OCI-LY3 (cell line): ENCODE measurements around the gene JAG2.

ENCODE experiments used
- H2AFZ ChIP-seq: fragments of 200-600, 300-600 bp; shearing (Covaris generic); 2 replicates; pipeline ENCODE4 v1.6.0; 2014; ENCODE audit warnings: antibody characterized with exemption, low read depth, low read length
- H3K27ac ChIP-seq: fragments of 200-600, 300-600 bp; sonication (generic); 2 replicates; pipeline ENCODE4 v1.5.1; 2014; ENCODE audit warnings: mild to moderate bottlenecking, low read length, moderate library complexity, mixed read lengths
- H3K27me3 ChIP-seq: fragments of 200-600, 300-600 bp; sonication (generic); 2 replicates; pipeline ENCODE4 v1.6.1; 2014; ENCODE audit warnings: low read depth, low read length, mixed read lengths
- H3K36me3 ChIP-seq: fragments of 200-600, 300-600 bp; sonication (generic); replicated peaks from 2 replicates; pipeline ENCODE3; 2014; ENCODE audit warnings: low read depth, low read length, mixed read lengths
- H3K4me1 ChIP-seq: fragments of 300-600, 200-600 bp; sonication (generic); 2 replicates; pipeline ENCODE4 v1.6.1; 2014; ENCODE audit warnings: low read length, mixed read lengths
- H3K4me2 ChIP-seq: fragments of 200-600, 300-600 bp; sonication (generic); 2 replicates; pipeline ENCODE4 v1.6.1; 2014; ENCODE audit warnings: low read length, mixed read lengths
- H3K4me3 ChIP-seq: fragments of 300-600, 200-600 bp; sonication (generic); 2 replicates; pipeline ENCODE4 v1.5.1; 2014; ENCODE audit warnings: antibody characterized with exemption, mild to moderate bottlenecking, low read length, moderate library complexity
- H3K79me2 ChIP-seq: fragments of 300-600, 200-600 bp; shearing (Covaris generic); 2 replicates; pipeline ENCODE4 v1.6.1; 2014; ENCODE audit warnings: mild to moderate bottlenecking, low read length, mixed read lengths
- H3K9ac ChIP-seq: fragments of 300-600, 200-600 bp; shearing (Covaris generic); 2 replicates; pipeline ENCODE4 v1.6.0; 2014; ENCODE audit warnings: mild to moderate bottlenecking, low read length, moderate library complexity
- H3K9me3 ChIP-seq: fragments of 200-600, 300-600 bp; shearing (Covaris generic); 2 replicates; pipeline ENCODE4 v1.6.1; 2014; ENCODE audit warnings: low read length, mixed read lengths; ENCODE audit not compliant: insufficient read depth
- H4K20me1 ChIP-seq: fragments of 200-600, 300-600 bp; sonication (generic); 2 replicates; pipeline ENCODE4 v1.6.1; 2016; ENCODE audit warnings: low read length, mixed read lengths; ENCODE audit not compliant: insufficient read depth
- EZH2phosphoT487 ChIP-seq: fragments of 200-600 bp; shearing (Covaris generic); IDR thresholded peaks from 2 replicates; pipeline ENCODE4 v1.6.1; 2018; ENCODE audit warnings: antibody characterized with exemption, mixed run types, low read depth
- TF ChIP-seq, protein P1 (sequence below): fragments of 200-600, 300-600 bp; sonication (generic); IDR thresholded peaks from 2 replicates; pipeline ENCODE4 v1.5.1; 2014; ENCODE audit warnings: antibody characterized with exemption, low read length, low read depth

The JAG2 gene

DNA sequence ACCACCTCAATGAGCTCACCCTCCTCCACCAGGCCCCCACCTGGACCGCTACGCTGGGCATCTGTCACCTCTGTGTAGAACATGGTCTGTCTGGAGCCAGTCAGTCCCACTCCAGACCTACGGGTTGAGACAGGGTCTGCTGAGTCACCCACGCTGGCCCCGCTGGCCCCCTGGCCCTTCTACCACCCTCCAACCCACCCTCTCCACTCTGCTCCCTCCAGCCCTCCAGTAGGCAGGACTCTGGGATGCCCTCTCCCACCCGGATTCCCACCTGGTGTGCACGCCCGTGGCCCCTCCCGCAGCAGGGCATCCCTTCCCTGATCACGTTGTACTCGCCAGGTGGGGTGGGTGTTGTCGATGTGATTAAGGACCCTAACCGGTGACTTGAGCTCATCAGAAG is 4.6 kb upstream of the JAG2 start:
- H3K27ac ChIP-seq, result no peak overlapping the region
- no peaks in the 10 kb centered on the region for H3K79me2 ChIP-seq
- H3K4me3 ChIP-seq, result no peak overlapping the region
- no peak overlapping the region for H3K9ac ChIP-seq
- no peaks in the 10 kb centered on the region for H4K20me1 ChIP-seq
- H3K4me2 ChIP-seq, result no peak overlapping the region
- TF ChIP-seq EZH2phosphoT487, result no peak
- TF ChIP-seq, protein P1, sequence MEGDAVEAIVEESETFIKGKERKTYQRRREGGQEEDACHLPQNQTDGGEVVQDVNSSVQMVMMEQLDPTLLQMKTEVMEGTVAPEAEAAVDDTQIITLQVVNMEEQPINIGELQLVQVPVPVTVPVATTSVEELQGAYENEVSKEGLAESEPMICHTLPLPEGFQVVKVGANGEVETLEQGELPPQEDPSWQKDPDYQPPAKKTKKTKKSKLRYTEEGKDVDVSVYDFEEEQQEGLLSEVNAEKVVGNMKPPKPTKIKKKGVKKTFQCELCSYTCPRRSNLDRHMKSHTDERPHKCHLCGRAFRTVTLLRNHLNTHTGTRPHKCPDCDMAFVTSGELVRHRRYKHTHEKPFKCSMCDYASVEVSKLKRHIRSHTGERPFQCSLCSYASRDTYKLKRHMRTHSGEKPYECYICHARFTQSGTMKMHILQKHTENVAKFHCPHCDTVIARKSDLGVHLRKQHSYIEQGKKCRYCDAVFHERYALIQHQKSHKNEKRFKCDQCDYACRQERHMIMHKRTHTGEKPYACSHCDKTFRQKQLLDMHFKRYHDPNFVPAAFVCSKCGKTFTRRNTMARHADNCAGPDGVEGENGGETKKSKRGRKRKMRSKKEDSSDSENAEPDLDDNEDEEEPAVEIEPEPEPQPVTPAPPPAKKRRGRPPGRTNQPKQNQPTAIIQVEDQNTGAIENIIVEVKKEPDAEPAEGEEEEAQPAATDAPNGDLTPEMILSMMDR, result no peak
- no peaks in the 10 kb centered on the region for H3K9me3 ChIP-seq
- H3K36me3 ChIP-seq, result no peaks in the 10 kb centered on the region
- peaks cover 12% of the 10 kb centered on the region; the same call in 1 of the 2 replicates for H3K4me1 ChIP-seq
- H3K27me3 ChIP-seq, result peaks cover 9% of the 10 kb centered on the region
- H2AFZ ChIP-seq, result no peak overlapping the region

DNA sequence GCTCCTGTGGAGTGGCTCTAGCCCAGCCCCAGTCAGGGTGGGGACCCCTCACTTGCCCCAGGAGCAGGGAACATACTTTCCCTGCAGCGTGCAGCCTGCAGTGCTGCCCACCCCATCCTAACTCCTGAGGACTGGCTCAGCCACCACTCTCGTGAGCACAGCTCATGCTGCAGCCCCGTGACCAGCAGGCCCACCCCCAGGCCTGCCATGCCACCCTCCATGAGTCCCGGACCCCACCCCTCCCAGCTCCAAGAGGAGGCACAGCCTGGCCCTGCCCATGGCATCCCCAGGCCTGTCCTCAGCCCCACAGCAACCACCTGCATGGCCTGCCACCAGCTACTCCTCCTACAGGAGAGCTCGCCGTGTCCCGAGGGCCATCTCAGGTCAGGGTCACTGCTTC is 3.9 kb upstream of the JAG2 start:
- Histone ChIP-seq H3K36me3 (no peaks in the 10 kb centered on the region), H3K79me2 (no peaks in the 10 kb centered on the region), H3K27ac (no peak overlapping the region), H4K20me1 (no peaks in the 10 kb centered on the region), H3K4me1 (peaks cover 12% of the 10 kb centered on the region; the same call in 1 of the 2 replicates), H3K9me3 (no peaks in the 10 kb centered on the region), H3K27me3 (peaks cover 9% of the 10 kb centered on the region), H2AFZ (no peak overlapping the region), H3K9ac (no peak overlapping the region), H3K4me3 (no peak overlapping the region), H3K4me2 (no peak overlapping the region)
- TF ChIP-seq, protein P1, result no peak
- TF ChIP-seq EZH2phosphoT487, result no peak

DNA sequence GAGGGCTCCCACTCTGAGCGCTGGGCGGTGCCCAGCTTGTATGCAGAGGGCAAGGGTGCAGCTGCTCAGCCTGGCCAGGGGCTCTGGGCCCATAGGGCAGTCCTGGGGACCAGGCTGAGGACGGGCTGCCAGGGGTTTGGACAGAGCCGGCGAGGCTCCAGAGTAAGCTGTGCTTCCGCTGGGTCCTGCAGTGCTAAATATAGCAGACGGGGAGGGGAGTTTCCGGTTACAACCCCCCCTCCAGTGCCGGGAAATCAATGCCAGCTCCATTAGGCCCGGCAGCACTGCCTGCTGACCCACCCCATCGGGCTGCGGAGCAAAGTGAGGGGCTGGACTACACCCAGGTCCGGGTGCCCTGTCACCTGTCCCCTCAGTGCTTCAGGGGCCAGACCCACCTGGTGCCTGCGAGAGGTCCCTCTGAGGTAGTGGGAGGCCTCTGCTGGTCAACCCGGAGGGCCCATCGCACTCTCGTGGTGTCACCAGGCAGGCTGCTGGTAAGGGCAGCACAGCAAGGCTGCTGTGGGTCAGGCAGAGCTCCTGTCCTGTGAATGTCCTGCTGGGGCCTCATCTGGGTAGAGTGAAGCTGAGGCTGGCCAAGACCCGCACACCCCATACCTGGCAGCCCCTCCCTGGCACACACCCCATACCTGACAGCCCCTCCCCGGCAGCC is 2.6 kb upstream of the JAG2 start:
- Histone ChIP-seq H3K27ac (no peak overlapping the region), H3K27me3 (peaks cover 9% of the 10 kb centered on the region), H2AFZ (no peak overlapping the region), H3K4me3 (no peak overlapping the region), H3K4me1 (peaks cover 10% of the 10 kb centered on the region; the same call in 1 of the 2 replicates), H3K36me3 (no peaks in the 10 kb centered on the region), H3K4me2 (no peak overlapping the region), H3K9ac (no peak overlapping the region), H3K9me3 (no peaks in the 10 kb centered on the region), H4K20me1 (no peaks in the 10 kb centered on the region), H3K79me2 (no peaks in the 10 kb centered on the region)
- TF ChIP-seq, protein P1, result no peak
- TF ChIP-seq EZH2phosphoT487, result no peak

DNA sequence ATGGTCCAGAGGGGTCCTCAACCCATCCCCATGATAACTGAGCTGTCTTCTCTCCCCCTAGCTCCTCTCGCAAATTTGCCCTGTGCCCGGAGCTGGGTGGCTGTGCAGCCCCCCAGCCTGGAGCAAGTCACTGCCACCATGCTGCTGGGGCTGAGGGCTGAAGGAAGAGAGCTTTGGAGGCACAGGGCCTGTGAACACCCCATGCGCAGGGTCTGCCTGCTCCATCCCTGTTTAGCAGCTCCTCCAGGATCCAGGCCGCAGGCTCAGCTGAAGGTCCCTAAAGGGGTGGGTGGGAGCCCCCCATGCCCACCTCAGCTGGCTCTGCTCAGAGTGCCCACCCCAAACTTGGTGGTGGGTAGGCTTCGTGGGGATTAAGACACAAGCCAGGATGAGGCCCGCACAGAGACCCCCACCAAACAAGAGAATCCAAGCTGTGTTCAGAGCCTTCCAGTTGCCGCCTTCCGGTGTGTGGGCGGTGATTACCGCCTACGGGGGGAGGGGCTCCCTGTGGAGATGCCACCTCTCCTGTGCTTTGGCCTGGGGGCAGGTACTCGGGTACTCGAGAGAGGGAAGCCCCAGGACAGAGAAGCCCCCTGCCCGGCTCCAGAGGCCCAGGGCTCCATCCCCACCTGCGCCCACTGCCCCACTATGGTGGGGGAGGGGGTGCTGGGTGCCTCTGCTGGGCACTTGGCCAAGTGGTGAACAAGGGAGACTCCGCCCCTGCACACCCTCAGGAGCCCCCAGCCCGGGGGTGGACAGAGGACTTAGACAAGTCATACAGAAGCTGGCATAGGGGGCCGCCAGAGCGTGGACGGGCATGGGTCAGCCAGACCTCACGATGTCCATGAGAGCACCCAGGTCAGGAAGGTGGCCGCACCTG is 1.4 kb upstream of the JAG2 start:
- TF ChIP-seq, protein P1, result no peak
- TF ChIP-seq EZH2phosphoT487, result no peak
- Histone ChIP-seq H3K4me1 (peaks cover 6% of the 10 kb centered on the region; the same call in 1 of the 2 replicates), H3K79me2 (no peaks in the 10 kb centered on the region), H2AFZ (no peak overlapping the region), H4K20me1 (no peaks in the 10 kb centered on the region), H3K4me2 (no peak overlapping the region), H3K9me3 (no peaks in the 10 kb centered on the region), H3K36me3 (no peaks in the 10 kb centered on the region), H3K27ac (no peak overlapping the region), H3K4me3 (no peak overlapping the region), H3K27me3 (peaks cover 9% of the 10 kb centered on the region), H3K9ac (no peak overlapping the region)
